H1 (cell line): ENCODE results near the gene NAA10. TPM values are rescaled to one million over a fixed set of nuclear protein-coding genes. Genes with fewer than 3 reads are reported as not detected.
A peak's percentile ranks its signal among the peaks of the same experiment; 100 is the strongest.

ENCODE experiments used
- CTCF ChIA-PET: fragments of 300-600 bp; sonication (Branson Sonifier 250); formaldehyde crosslinking; loops from one replicate; lab custom pipeline; 2021; ENCODE audit not compliant: partially characterized antibody; lab: Charles Lee
- POLR2A ChIA-PET: fragments of 300-600 bp; sonication (Branson Sonifier 250); formaldehyde crosslinking; loops from one replicate; lab custom pipeline; 2021; ENCODE audit warnings: inconsistent platforms; ENCODE audit not compliant: partially characterized antibody; lab: Charles Lee
- DNase-seq, 2 experiments: peaks; one replicate each; pipeline versions ENCODE4 v3.0.0 to v3.0.0-alpha.2; 2010 to 2022; ENCODE audit warnings: low spot score in 2 of 2, low read depth in 1 of 2, mixed read lengths in 1 of 2
- FAIRE-seq: peaks from 2 replicates; lab custom pipeline; 2011; peaks lifted over from hg19 to GRCh38; lab: Jason Lieb, UNC
- H2AFZ ChIP-seq: 2 replicates; pipeline ENCODE4 v1.8.1; 2012; ENCODE audit warnings: low read length, inconsistent platforms
- H2AK5ac ChIP-seq: 2 replicates; pipeline ENCODE4 v1.6.1; 2013; ENCODE audit warnings: low read depth, low read length
- H2BK120ac ChIP-seq: replicated peaks from 2 replicates; pipeline ENCODE3; 2013; ENCODE audit warnings: low read depth, low read length, inconsistent platforms
- H2BK12ac ChIP-seq: 2 replicates; pipeline ENCODE4 v1.6.1; 2013; ENCODE audit warnings: low read depth, low read length
- H2BK15ac ChIP-seq: 2 replicates; pipeline ENCODE4 v1.6.1; 2013; ENCODE audit warnings: low read length
- H2BK20ac ChIP-seq: 2 replicates; pipeline ENCODE4 v1.6.1; 2013; ENCODE audit warnings: low read length
- H2BK5ac ChIP-seq: 2 replicates; pipeline ENCODE4 v1.6.1; 2013; ENCODE audit warnings: low read depth, low read length
- H3K14ac ChIP-seq: 2 replicates; pipeline ENCODE4 v1.6.1; 2013; ENCODE audit warnings: inconsistent platforms; ENCODE audit not compliant: insufficient read length
- H3K18ac ChIP-seq: 2 replicates; pipeline ENCODE4 v1.6.1; 2013; ENCODE audit warnings: low read length; ENCODE audit errors: extremely low read depth
- H3K23ac ChIP-seq: 2 replicates; pipeline ENCODE4 v1.6.1; 2013; ENCODE audit warnings: inconsistent platforms; ENCODE audit not compliant: insufficient read length
- H3K23me2 ChIP-seq: 2 replicates; pipeline ENCODE4 v1.6.1; 2013; ENCODE audit warnings: low read depth, low read length
- H3K27ac ChIP-seq: 2 replicates; pipeline ENCODE4 v1.6.1; 2011; ENCODE audit warnings: low read depth, low read length, inconsistent platforms
- H3K27me3 ChIP-seq, 4 experiments: replicated peaks in 1 of 4; 1 replicate in 1 of 4; 2 replicates in 3 of 4; pipeline versions ENCODE4 v1.6.1 to v1.8.1; 2011 to 2013; ENCODE audit warnings: low read length in 3 of 4, mild to moderate bottlenecking in 3 of 4, inconsistent platforms in 2 of 4, mixed read lengths in 2 of 4, moderate library complexity in 1 of 4; ENCODE audit not compliant: control insufficient read depth in 3 of 4, insufficient read depth in 3 of 4; ENCODE audit errors: extremely low read depth in 1 of 4
- H3K36me3 ChIP-seq, 4 experiments: 2 replicates each; pipeline versions ENCODE4 v1.6.1 to v1.8.1; 2011 to 2013; ENCODE audit warnings: mild to moderate bottlenecking in 4 of 4, low read length in 3 of 4, moderate library complexity in 2 of 4, control low read depth in 1 of 4, inconsistent platforms in 1 of 4; ENCODE audit not compliant: insufficient read depth in 4 of 4, control insufficient read depth in 2 of 4
- H3K4ac ChIP-seq: replicated peaks from 2 replicates; pipeline ENCODE3; 2013; ENCODE audit warnings: low read length, low read depth, mixed read lengths, inconsistent platforms; ENCODE audit not compliant: insufficient read length
- H3K4me1 ChIP-seq, 4 experiments: replicated peaks in 1 of 4; 1 replicate in 1 of 4; 2 replicates in 3 of 4; pipeline versions ENCODE4 v1.6.1 to v1.8.1; 2011 to 2013; ENCODE audit warnings: low read length in 3 of 4, inconsistent platforms in 2 of 4, mixed read lengths in 1 of 4; ENCODE audit not compliant: insufficient read depth in 4 of 4, control insufficient read depth in 3 of 4
- H3K4me2 ChIP-seq, 2 experiments: 2 replicates each; pipeline versions ENCODE4 v1.6.1 to v1.8.1; 2011 to 2013; ENCODE audit warnings: low read depth in 2 of 2, low read length in 2 of 2, control low read depth in 1 of 2, inconsistent platforms in 1 of 2, mild to moderate bottlenecking in 1 of 2; ENCODE audit not compliant: insufficient read depth in 1 of 2
- H3K4me3 ChIP-seq, 4 experiments: fragments of 200-600, 300-600 bp in 1 of 4; sonication (generic), shearing (Covaris generic), sonication (Bioruptor Twin) in 1 of 4; 2 replicates each; pipeline versions ENCODE4 v1.5.1 to v1.8.1; 2011 to 2016; ENCODE audit warnings: low read length in 4 of 4, low read depth in 3 of 4, control low read depth in 2 of 4, inconsistent platforms in 2 of 4, mild to moderate bottlenecking in 2 of 4, mixed read lengths in 1 of 4, moderate library complexity in 1 of 4; ENCODE audit not compliant: insufficient read depth in 2 of 4; ENCODE audit errors: extremely low read depth in 1 of 4
- H3K56ac ChIP-seq: replicated peaks from 2 replicates; pipeline ENCODE3; 2013; ENCODE audit warnings: low read depth, mild to moderate bottlenecking, mixed read lengths, low read length, inconsistent platforms; ENCODE audit not compliant: insufficient read length
- H3K79me1 ChIP-seq: 2 replicates; pipeline ENCODE4 v1.6.1; 2013; ENCODE audit warnings: low read depth, low read length, control low read depth
- H3K79me2 ChIP-seq, 2 experiments: 2 replicates each; pipeline versions ENCODE4 v1.6.1 to v1.8.1; 2012 to 2013; ENCODE audit warnings: low read length in 2 of 2, mild to moderate bottlenecking in 2 of 2, inconsistent platforms in 1 of 2; ENCODE audit not compliant: insufficient read depth in 2 of 2, control insufficient read depth in 1 of 2
- H3K9ac ChIP-seq, 4 experiments: replicated peaks in 1 of 4; 1 replicate in 1 of 4; 2 replicates in 3 of 4; pipeline versions ENCODE4 v1.6.1 to v1.8.1; 2011 to 2013; ENCODE audit warnings: low read depth in 3 of 4, low read length in 3 of 4, control low read depth in 2 of 4, mild to moderate bottlenecking in 2 of 4, moderate library complexity in 2 of 4, inconsistent platforms in 1 of 4; ENCODE audit errors: extremely low read depth in 1 of 4
- H3K9me3 ChIP-seq, 2 experiments: 2 replicates each; pipeline versions ENCODE4 v1.6.1 to v1.8.1; 2012 to 2013; ENCODE audit warnings: mild to moderate bottlenecking in 2 of 2, moderate library complexity in 2 of 2, control low read depth in 1 of 2, inconsistent platforms in 1 of 2, low read depth in 1 of 2, low read length in 1 of 2, mixed read lengths in 1 of 2; ENCODE audit not compliant: insufficient read depth in 2 of 2
- H4K20me1 ChIP-seq, 2 experiments: replicated peaks in 1 of 2; 2 replicates each; pipeline versions ENCODE3 to v1.8.1; 2011 to 2013; ENCODE audit warnings: inconsistent platforms in 2 of 2, low read length in 2 of 2, mild to moderate bottlenecking in 1 of 2; ENCODE audit not compliant: insufficient read depth in 2 of 2, control insufficient read depth in 1 of 2
- H4K5ac ChIP-seq: 2 replicates; pipeline ENCODE4 v1.6.1; 2013; ENCODE audit warnings: low read length, low read depth, mixed read lengths, inconsistent platforms; ENCODE audit not compliant: insufficient read length
- H4K8ac ChIP-seq: 2 replicates; pipeline ENCODE4 v1.8.0; 2013; ENCODE audit warnings: mild to moderate bottlenecking, moderate library complexity, low read length, inconsistent platforms; ENCODE audit not compliant: insufficient read depth; ENCODE audit errors: extremely low read depth
- H4K91ac ChIP-seq: replicated peaks from 2 replicates; pipeline ENCODE3; 2013; ENCODE audit warnings: low read length, mixed read lengths, inconsistent platforms; ENCODE audit not compliant: insufficient read length
- ASH2L ChIP-seq: fragments of 200-600, 300-600 bp; sonication (generic); IDR thresholded peaks from one replicate; pipeline ENCODE4 v1.7.1; 2017; ENCODE audit warnings: low read length
- CREB1 ChIP-seq: IDR thresholded peaks from 2 replicates; pipeline ENCODE4 v1.6.1; 2012; ENCODE audit warnings: inconsistent platforms
- GABPA ChIP-seq: IDR thresholded peaks from 2 replicates; pipeline ENCODE4 v1.6.1; 2011; ENCODE audit warnings: mild to moderate bottlenecking, low read length, moderate library complexity, borderline replicate concordance; ENCODE audit not compliant: insufficient read depth
- GTF2F1 ChIP-seq: IDR thresholded peaks from 2 replicates; pipeline ENCODE4 v1.6.1; 2012; ENCODE audit warnings: low read depth, low read length, improper control_type of control experiment, borderline replicate concordance
- RBBP5 ChIP-seq: IDR thresholded peaks from 2 replicates; pipeline ENCODE4 v1.7.1; 2012; ENCODE audit warnings: low read depth, mild to moderate bottlenecking, inconsistent platforms, low read length, moderate library complexity, borderline replicate concordance
- TCF12 ChIP-seq: IDR thresholded peaks from 2 replicates; pipeline ENCODE4 v1.6.1; 2011; ENCODE audit warnings: low read depth, mild to moderate bottlenecking, low read length
- TEAD4 ChIP-seq: IDR thresholded peaks from 2 replicates; pipeline ENCODE4 v1.6.1; 2012; ENCODE audit warnings: low read depth, low read length, inconsistent platforms, mixed read lengths
- WGBS, 2 experiments: shearing (Covaris generic) in 1 of 2; methylation state at CpG; one replicate each; pipeline versions ENCODE4 v1.1.6 to v1.1.7; 2013 to 2015; ENCODE audit warnings: low lambda C conversion rate in 2 of 2, mixed read lengths in 2 of 2, inconsistent platforms in 1 of 2, low coverage in 1 of 2, missing lambda C conversion rate in 1 of 2; ENCODE audit not compliant: insufficient replicate concordance in 2 of 2, insufficient coverage in 1 of 2, insufficient read length in 1 of 2; ENCODE audit errors: extremely low coverage in 1 of 2, missing lambda C conversion rate in 1 of 2; 5-methylcytosine and 5-hydroxymethylcytosine counted together
- polyA plus RNA-seq, 7 experiments: library from polyadenylated mRNA; depleted of rRNA in 3 of 7; stranded (reverse) in 5 of 7; unstranded in 2 of 7; fragments of >200 nt in 5 of 7; fragments of 200-250 nt in 2 of 7; gene quantifications; 1 replicate in 5 of 7; 2 replicates in 1 of 7; 4 replicates in 1 of 7; pipeline versions ENCODE4 v1.2.1 to v1.2.3, GENCODE V29; 2011 to 2013; ENCODE audit warnings: missing spikeins in 2 of 7, mixed read lengths in 2 of 7
- total RNA-seq: library from RNA; stranded (reverse); fragmentation: NEBNext Ultra II Directional; extraction: Animal tissue kit (Norgen Biotek cat#: 25700); gene quantifications from 2 replicates; pipeline ENCODE4 v1.2.1, GENCODE V29; 2021
- TF ChIP-seq, protein P1 (sequence below): IDR thresholded peaks from 2 replicates; pipeline ENCODE4 v1.6.1; 2012; ENCODE audit warnings: inconsistent platforms
- TF ChIP-seq, protein P2 (sequence below): IDR thresholded peaks from 2 replicates; pipeline ENCODE4 v1.6.1; 2011; ENCODE audit warnings: low read length, improper control_type of control experiment
- TF ChIP-seq, protein P3 (sequence below): IDR thresholded peaks from 2 replicates; pipeline ENCODE4 v1.6.1; 2012; ENCODE audit warnings: inconsistent platforms

NAA10 gene
- total and polyA plus RNA-seq, 2 of the 8 experiments (the other 6 are each of a cell fraction or from before 2014, with no cell fraction given) = 80.4 to 98.8 TPM

DNA sequence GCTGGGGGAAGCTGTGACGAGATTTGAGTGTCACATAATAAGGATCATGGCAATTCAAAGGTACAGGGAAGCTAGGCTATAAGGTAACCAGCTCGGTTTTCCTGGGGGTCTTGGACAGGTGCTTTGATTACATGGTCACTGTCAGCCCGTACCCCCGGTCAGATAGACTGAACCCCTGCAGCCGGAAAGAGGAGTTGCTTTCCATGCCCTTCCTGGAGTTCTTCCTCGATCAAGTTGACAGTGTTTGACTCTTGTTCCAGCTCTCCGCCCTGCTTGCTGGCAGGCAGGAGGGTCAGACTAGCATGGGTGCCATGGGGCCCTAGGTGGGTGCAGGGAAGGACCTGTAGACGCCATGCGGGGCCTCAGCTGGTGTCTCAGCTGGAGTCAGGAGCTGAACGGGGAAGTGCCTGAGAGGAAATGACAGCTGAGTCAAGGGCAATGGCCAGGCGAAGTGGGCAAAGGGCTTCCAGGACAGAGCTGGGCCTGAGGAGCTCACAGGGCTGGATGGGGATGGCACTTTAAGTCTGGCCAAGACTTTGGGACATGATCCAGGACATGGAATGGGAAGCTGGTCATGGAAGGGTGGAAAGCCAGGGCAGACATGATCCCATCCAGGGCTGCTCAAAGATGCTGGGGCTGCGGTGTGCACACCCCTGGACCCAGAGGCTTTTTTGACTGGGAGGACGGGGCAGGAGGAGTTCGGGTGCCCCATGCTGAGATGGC lies 39.3 kb upstream of the NAA10 start:
- Histone ChIP-seq H3K36me3 (no peaks in the 10 kb centered on the region), H2BK5ac (no peak overlapping the region), H3K23me2 (peaks cover 8% of the 10 kb centered on the region; the same call in 1 of the 2 replicates), H4K20me1 (peaks cover 5 to 6% of the 10 kb centered on the region in 2 experiments), H3K27ac (no peak overlapping the region), H3K79me1 (peaks cover 2% of the 10 kb centered on the region; the same call in 1 of the 2 replicates), H4K91ac (no peak overlapping the region), H2AK5ac (peak overlapping the region; percentile 86; the same call in 1 of the 2 replicates), H3K9ac (peak overlapping the region in 1 of 4 experiments; percentile 43; a peak in 2 of 7 replicates), H3K4me3 (0 out of 8 replicates have a peak overlapping the region, but pooled peaks of 1 of the 4 experiments have one; percentile 91), H2AFZ (no peak overlapping the region), H3K4me2 (peak overlapping the region in 1 of 2 experiments; percentile 66; a peak in 1 of 4 replicates), H3K18ac (no peak overlapping the region), H2BK15ac (no peak overlapping the region), H4K8ac (no peak overlapping the region; the same call in 1 of the 2 replicates), H3K4ac (no peak overlapping the region), H2BK120ac (no peak overlapping the region), H3K23ac (no peak overlapping the region), H3K9me3 (no peaks in the 10 kb centered on the region), H3K27me3 (no peaks in the 10 kb centered on the region), H3K4me1 (peaks cover 0 to 8% (median 3%) of the 10 kb centered on the region in 4 experiments; a peak in 3 of 7 replicates), H2BK20ac (no peak overlapping the region), H3K14ac (no peak overlapping the region), H2BK12ac (no peak overlapping the region), H3K56ac (no peak overlapping the region), H4K5ac (no peak overlapping the region), H3K79me2 (peaks cover 7 to 16% of the 10 kb centered on the region in 2 experiments)
- FAIRE-seq (no peak), DNase-seq (no peak)
- POLR2A ChIA-PET = interaction anchor here (0.7 to 4.6 kb wide), 7 partner anchors 36 to 443 kb away, joined by 3 to 43 read pairs (median 3); partner anchors contain the start of gene ARHGAP4
- CTCF ChIA-PET = interaction anchor here (0.9 kb wide), 1 partner anchor 19 kb away, joined by 4 read pairs; no protein-coding TSS in a partner anchor
- no peak for TF ChIP-seq CREB1
- TF ChIP-seq TCF12 = no peak
- TF ChIP-seq, protein P1, sequence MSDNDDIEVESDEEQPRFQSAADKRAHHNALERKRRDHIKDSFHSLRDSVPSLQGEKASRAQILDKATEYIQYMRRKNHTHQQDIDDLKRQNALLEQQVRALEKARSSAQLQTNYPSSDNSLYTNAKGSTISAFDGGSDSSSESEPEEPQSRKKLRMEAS = no peak
- TF ChIP-seq, protein P2, sequence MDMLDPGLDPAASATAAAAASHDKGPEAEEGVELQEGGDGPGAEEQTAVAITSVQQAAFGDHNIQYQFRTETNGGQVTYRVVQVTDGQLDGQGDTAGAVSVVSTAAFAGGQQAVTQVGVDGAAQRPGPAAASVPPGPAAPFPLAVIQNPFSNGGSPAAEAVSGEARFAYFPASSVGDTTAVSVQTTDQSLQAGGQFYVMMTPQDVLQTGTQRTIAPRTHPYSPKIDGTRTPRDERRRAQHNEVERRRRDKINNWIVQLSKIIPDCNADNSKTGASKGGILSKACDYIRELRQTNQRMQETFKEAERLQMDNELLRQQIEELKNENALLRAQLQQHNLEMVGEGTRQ = no peak
- no peak for TF ChIP-seq TEAD4
- TF ChIP-seq, protein P3, sequence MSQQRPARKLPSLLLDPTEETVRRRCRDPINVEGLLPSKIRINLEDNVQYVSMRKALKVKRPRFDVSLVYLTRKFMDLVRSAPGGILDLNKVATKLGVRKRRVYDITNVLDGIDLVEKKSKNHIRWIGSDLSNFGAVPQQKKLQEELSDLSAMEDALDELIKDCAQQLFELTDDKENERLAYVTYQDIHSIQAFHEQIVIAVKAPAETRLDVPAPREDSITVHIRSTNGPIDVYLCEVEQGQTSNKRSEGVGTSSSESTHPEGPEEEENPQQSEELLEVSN = no peak
- TF ChIP-seq GTF2F1 = no peak
- no peak for TF ChIP-seq GABPA
- TF ChIP-seq RBBP5 = no peak
- TF ChIP-seq ASH2L = no peak
- 92% methylated on average over 13 of the region's 14 CpGs; no CpG with 5 or more reads in 1 of the 2 experiments for WGBS, 2 experiments
